GM19395 (cell line): ENCODE data around the gene GRB14.
A peak's percentile ranks its signal among the peaks of the same experiment; 100 is the strongest.
"Not testable (repeated sequence)": the region's sequence is repeated elsewhere in the genome, so short reads cannot be mapped to it uniquely, and the experiment has no call there.

Source experiments
- ATAC-seq: cut with Tn5 transposase; IDR thresholded peaks from one replicate; pipeline ENCODE4 v1.9.1; 2021; ENCODE audit warnings: mild to moderate bottlenecking, moderate library complexity; ENCODE audit not compliant: unreplicated experiment

Gene GRB14

DNA sequence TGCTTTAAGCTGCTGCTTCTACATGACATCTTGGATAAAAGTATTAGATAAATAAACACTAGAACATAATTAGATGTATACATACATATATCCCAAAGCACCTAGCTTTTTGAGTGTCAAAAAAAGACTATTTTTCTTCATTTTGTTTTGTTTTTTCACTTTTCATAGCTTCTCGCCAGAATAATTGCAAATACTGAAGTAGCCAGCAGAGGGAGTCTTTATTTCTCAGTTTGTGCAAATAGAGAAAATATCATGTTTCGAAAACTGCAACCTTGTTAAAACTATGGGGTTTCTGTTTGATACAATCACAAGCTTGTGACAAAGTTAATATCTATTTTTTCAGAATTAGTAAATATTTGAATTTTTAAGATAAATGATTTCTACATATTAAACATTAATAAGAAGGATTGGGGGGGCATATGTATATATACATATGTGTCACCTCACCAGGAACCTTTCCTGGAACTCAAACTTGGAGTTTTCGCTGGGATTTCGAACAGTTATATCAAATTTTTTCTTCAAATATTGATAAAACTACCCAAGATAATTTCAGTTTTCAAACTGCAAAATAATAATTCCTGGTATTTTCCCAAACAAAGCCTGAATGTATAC is 61.0 kb downstream of the GRB14 start:
- peak; percentile 56 for ATAC-seq

DNA sequence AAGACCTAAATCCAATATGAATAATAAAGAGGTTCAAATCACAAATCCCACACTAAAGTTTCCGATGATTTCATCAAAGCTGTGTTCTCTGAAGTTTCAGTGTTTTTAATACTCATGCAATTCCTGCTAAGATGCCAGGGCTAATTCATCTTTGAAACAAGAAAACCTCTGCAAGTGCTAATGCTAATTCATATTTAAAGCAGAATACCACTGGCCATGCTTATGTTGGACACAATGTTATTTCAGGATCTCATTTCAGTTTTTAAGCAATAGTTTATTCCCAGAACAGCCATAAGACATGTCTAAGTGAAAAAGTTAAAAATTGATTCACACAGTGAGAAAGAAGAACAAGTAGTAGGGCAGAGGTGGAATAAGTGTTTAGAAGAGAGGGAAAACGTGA is 62.8 kb downstream of the GRB14 start:
- ATAC-seq = no peak

- no peak for ATAC-seq
These were observed 66.8 kb downstream of the GRB14 start for GRCh38 chr2:164554487-164554886.

GRCh38 chr2:164551519-164551918 is 69.8 kb downstream of the GRB14 start:
- ATAC-seq = no peak

DNA sequence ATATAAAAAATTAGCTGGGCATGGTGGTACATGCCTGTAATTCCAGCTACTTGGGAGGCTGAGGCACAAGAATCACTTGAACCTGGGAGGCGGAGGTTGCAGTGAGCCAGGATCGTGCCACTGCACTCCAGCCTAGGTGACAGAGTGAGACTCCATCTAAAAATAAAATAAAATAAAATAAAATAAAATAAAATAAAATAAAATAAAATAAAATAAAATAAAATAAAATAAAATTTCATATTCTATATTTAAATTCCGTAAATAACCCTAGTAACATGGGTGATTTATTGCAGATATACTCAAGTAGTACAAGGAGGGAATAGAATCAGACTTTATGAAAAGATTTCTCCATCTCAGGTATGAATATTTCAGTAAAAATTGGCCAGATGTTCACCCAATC is 71.6 kb downstream of the GRB14 start:
- not testable (repeated sequence) for ATAC-seq

GRCh38 chr2:164545484-164545883 is 75.8 kb downstream of the GRB14 start:
- no peak for ATAC-seq

- no peak for ATAC-seq
These were observed 78.7 kb downstream of the GRB14 start for GRCh38 chr2:164542581-164543021.

- peak; percentile 83 for ATAC-seq
These were observed 82.9 kb downstream of the GRB14 start for GRCh38 chr2:164538240-164538866.

- no peak for ATAC-seq
These were observed 85.8 kb downstream of the GRB14 start for GRCh38 chr2:164535280-164536025.

- ATAC-seq = no peak
These were observed 90.8 kb downstream of the GRB14 start for GRCh38 chr2:164530464-164530863.

DNA sequence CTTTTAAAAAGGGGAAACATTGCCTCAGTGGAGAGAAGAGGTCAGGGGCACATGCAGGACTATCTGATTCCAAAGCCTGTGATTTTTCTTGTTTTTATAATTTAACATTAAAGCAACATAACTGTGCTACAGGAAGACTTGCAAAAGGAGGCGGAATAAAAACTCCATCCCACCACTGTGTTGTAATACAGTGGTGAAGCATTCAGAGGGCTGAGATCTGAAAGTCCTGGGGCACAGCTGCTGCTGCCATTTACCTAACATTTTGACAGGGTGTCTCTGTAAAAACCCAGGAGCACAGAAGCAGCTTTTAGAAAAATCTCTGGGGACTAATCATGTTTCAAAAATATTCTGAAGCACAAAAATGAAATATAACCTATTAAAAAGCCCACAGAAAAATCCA is 97.6 kb downstream of the GRB14 start:
- ATAC-seq = no peak

- no peak for ATAC-seq
These were observed 98.3 kb downstream of the GRB14 start for GRCh38 chr2:164523009-164523408.

DNA sequence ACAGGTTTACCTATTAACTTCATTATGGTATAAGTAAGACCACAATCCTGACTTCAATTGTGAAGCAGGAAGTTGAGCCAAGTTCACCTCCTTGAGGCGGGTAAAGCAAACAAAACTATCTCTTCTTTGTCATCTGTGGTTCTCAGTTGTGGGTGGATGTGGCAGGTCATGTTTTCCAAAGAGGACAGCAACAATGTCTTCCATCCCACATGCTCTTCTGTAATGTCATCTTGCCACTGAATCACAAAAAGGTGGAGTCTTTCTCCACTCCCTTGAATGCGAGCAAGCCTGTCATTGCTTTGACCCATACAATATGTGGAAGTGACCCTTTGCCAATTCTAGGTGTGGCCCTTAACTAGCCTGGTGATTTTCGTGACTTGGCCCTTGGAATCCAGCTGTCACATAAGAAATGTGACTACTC is 98.7 kb downstream of the GRB14 start:
- ATAC-seq = no peak

DNA sequence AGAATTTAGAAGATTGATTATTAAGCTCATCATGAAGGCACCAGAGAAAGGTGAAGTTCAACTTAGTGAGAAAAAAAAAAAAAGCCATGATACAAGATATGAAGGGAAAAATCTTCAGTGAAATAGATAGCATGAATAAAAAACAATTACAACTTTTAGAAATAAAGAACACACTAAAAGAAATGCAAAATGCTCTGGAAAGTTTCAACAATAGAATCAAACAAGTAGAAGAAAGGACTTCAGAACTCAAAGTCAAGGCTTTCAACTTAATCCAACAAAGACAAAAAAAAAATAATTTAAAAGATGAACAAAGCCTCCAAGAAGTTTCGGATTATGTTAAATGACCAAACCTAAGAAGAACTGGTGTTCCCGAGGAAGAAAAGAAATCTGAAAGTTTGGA is 105.5 kb downstream of the GRB14 start:
- ATAC-seq = no peak

GRCh38 chr2:164515030-164515429 is 106.3 kb downstream of the GRB14 start:
- no peak for ATAC-seq

- no peak for ATAC-seq
These were observed 106.8 kb downstream of the GRB14 start for GRCh38 chr2:164514491-164514890.

GRCh38 chr2:164512871-164513270 is 108.4 kb downstream of the GRB14 start:
- no peak for ATAC-seq

GRCh38 chr2:164511738-164512137 is 109.5 kb downstream of the GRB14 start:
- ATAC-seq = no peak

- ATAC-seq = no peak
These were observed 110.4 kb downstream of the GRB14 start for GRCh38 chr2:164510895-164511294.

DNA sequence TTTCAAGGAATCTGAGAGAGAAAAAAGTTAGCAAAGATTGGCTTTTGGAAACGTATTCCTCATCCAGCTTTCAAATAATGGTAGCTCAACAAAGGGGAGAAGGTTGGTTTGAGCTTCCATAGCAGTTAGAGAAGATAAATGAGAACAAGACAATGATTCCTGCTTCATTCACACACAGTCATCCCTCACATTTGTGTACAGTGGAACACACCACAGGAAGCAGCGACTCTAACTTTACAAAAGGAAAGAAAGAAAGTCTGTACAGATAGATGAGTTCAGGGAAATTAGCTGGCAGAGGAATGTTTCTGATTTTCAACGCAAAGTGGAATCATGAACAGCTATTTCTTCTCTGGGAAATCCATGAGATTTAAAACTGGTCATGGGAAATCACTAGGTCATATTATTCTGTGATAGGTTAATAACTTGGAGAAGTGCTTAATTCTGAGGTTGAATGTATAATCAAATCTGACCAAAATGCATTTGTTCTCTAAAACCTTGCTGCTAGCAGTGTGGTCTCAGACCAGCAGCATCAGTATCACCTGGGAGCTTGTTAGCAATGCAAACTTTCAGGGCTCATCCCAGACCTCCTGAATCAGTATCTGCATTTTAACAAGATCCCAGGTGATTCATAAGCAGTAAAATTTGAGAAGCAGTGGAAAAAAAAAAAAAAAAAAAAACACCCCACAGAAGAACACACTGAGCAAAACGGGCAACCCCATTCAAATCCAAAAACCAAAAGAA is 112.0 kb downstream of the GRB14 start:
- no peak for ATAC-seq

- no peak for ATAC-seq
These were observed 117.0 kb downstream of the GRB14 start for GRCh38 chr2:164504253-164504652.
